T-cell (primary cell): ENCODE measurements around the gene GHR. TPM values are rescaled to one million over a fixed set of nuclear protein-coding genes. Genes with fewer than 3 reads are reported as not detected.

Experiments used
- ATAC-seq, 4 experiments: fragments of 200-7000 bp in 3 of 4; fragments of 150-1000 bp in 1 of 4; cut with Tn5 transposase; replicated peaks in 1 of 4; 1 replicate in 3 of 4; 2 replicates in 1 of 4; pipeline ENCODE4 v1.10.0; 2021; ENCODE audit warnings: moderate library complexity in 3 of 4, mild to moderate bottlenecking in 2 of 4, moderate number of reproducible peaks in 1 of 4
- CTCF ChIA-PET, 2 donors: fragments of 300-600 bp; sonication (Branson Sonifier 250); formaldehyde crosslinking; loops; one replicate each; lab custom pipeline; 2022; ENCODE audit warnings: antibody characterized with exemption in 2 of 2; lab: Charles Lee
- POLR2A ChIA-PET, 2 donors: fragments of 300-600 bp; sonication (Branson Sonifier 250); formaldehyde crosslinking; loops; one replicate each; lab custom pipeline; 2022; ENCODE audit warnings: antibody characterized with exemption in 2 of 2; lab: Charles Lee
- DNase-seq, 35 experiments: peaks; one replicate each; pipeline versions ENCODE4 v3.0.0 to v3.0.0-alpha.2; 2013 to 2023
- H3K27ac ChIP-seq: one replicate; pipeline ENCODE4 v1.5.1; 2013; ENCODE audit warnings: low read length
- H3K27me3 ChIP-seq, 2 experiments: replicated peaks in 1 of 2; 1 replicate in 1 of 2; 2 replicates in 1 of 2; pipeline versions ENCODE4 v1.6.1 to v1.7.0; 2013; ENCODE audit warnings: low read length in 1 of 2, mixed read lengths in 1 of 2; ENCODE audit not compliant: control insufficient read depth in 2 of 2, insufficient read depth in 2 of 2; ENCODE audit errors: extremely low read depth in 1 of 2
- H3K36me3 ChIP-seq, 2 donors: 1 replicate in 1 of 2; 2 replicates in 1 of 2; pipeline versions ENCODE4 v1.6.1 to v1.7.0; 2013; ENCODE audit warnings: low read length in 1 of 2; ENCODE audit not compliant: control insufficient read depth in 2 of 2, insufficient read depth in 1 of 2; ENCODE audit errors: extremely low read depth in 1 of 2
- H3K4me1 ChIP-seq, 2 experiments: 1 replicate in 1 of 2; 2 replicates in 1 of 2; pipeline versions ENCODE4 v1.6.1 to v1.7.0; 2013; ENCODE audit warnings: low read length in 2 of 2, mixed read lengths in 1 of 2; ENCODE audit not compliant: insufficient read depth in 2 of 2, control insufficient read depth in 1 of 2; ENCODE audit errors: extremely low read depth in 1 of 2
- H3K4me3 ChIP-seq, 2 donors: 1 replicate in 1 of 2; 2 replicates in 1 of 2; pipeline versions ENCODE4 v1.5.1 to v1.7.0; 2013; ENCODE audit warnings: mild to moderate bottlenecking in 2 of 2, low read length in 1 of 2, moderate library complexity in 1 of 2; ENCODE audit not compliant: control insufficient read depth in 1 of 2; ENCODE audit errors: extremely low read depth in 1 of 2
- H3K9me3 ChIP-seq: 2 replicates; pipeline ENCODE4 v1.7.0; 2013
- H3K27ac Mint-ChIP-seq, 2 donors: one replicate each; pipeline ENCODE4 v1.8.0; 2020 to 2021; ENCODE audit warnings: mild to moderate bottlenecking in 2 of 2, mixed read lengths in 2 of 2
- H3K27me3 Mint-ChIP-seq, 2 donors: one replicate each; pipeline ENCODE4 v1.8.0; 2021 to 2022; ENCODE audit warnings: mixed read lengths in 2 of 2
- H3K36me3 Mint-ChIP-seq: one replicate; pipeline ENCODE4 v1.8.0; 2021; ENCODE audit warnings: mixed read lengths
- H3K4me1 Mint-ChIP-seq, 3 donors: one replicate each; pipeline ENCODE4 v1.8.0; 2020 to 2022; ENCODE audit warnings: mixed read lengths in 3 of 3, mild to moderate bottlenecking in 1 of 3
- H3K4me3 Mint-ChIP-seq, 3 donors: one replicate each; pipeline ENCODE4 v1.8.0; 2020 to 2022; ENCODE audit warnings: mild to moderate bottlenecking in 3 of 3, mixed read lengths in 3 of 3, moderate library complexity in 3 of 3
- H3K9me3 Mint-ChIP-seq, 3 donors: one replicate each; pipeline ENCODE4 v1.8.0; 2020 to 2022; ENCODE audit warnings: mixed read lengths in 3 of 3
- WGBS: methylation state at CpG from one replicate; pipeline ENCODE4 v1.1.5; 2013; ENCODE audit warnings: missing lambda C conversion rate; ENCODE audit not compliant: insufficient coverage; 5-methylcytosine and 5-hydroxymethylcytosine counted together
- total RNA-seq, 35 experiments: library from RNA in 6 of 35; stranded (reverse) in 6 of 35; fragments of 120-200 nt in 1 of 35; gene quantifications; one replicate each; pipeline versions ENCODE4 v1.2.1 to v1.2.4 and lab custom pipeline; 2013 to 2026

The GHR gene
- total RNA-seq, 5 donors from 2014 or later (not counting 1 experiment from before 2014, with no cell fraction given) = 0.06 TPM; not detected in 4

- WGBS = 60% methylated on average over 1 of the region's 3 CpGs
- H3K4me3 ChIP-seq = no peak overlapping the region
- H3K9me3 Mint-ChIP-seq = no peaks in the 10 kb centered on the region
- H3K27ac ChIP-seq = no peak overlapping the region
- ATAC-seq (no peak), DNase-seq (no peak)
- H3K9me3 ChIP-seq = no peaks in the 10 kb centered on the region
- H3K36me3 ChIP-seq = no peaks in the 10 kb centered on the region
- POLR2A ChIA-PET = no interaction called here
- H3K4me1 ChIP-seq = no peaks in the 10 kb centered on the region
- CTCF ChIA-PET = interaction anchor here in 1 of 2 donors (1.2 kb wide), 1 partner anchor 290 kb away, joined by 8 read pairs; no protein-coding TSS in a partner anchor
- no peak overlapping the region for H3K4me3 Mint-ChIP-seq
- H3K4me1 Mint-ChIP-seq = no peaks in the 10 kb centered on the region
- peaks cover 4% of the 10 kb centered on the region in 2 donors for H3K27me3 Mint-ChIP-seq
- H3K27ac Mint-ChIP-seq = no peak overlapping the region
- no peaks in the 10 kb centered on the region for H3K27me3 ChIP-seq
- no peaks in the 10 kb centered on the region for H3K36me3 Mint-ChIP-seq
Measured at GRCh38 chr5:42599106-42599505, 175.9 kb downstream of the GHR start.

DNA sequence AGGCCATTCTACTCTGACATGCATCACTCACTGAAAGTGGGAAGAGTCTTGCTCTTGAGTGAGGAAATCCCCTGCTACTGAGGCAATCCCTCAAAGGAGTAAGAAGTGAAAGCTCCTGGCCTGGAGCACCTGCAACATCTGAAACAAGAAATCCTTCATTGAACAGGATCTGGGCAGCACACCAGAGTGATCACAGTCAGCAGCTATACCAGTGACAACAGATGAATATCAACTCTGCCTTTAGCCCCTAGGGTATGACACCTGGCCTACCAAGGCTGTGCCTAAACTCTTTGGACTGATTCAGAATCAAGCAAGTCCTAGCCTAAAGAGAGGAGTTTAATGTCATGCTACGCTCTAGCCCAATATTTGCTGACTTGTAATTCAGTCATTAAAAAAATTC, 177.2 kb downstream of the GHR start:
- no peaks in the 10 kb centered on the region for H3K27me3 ChIP-seq
- H3K4me3 ChIP-seq = no peak overlapping the region
- ChIA-PET POLR2A (no interaction called here), CTCF (no interaction called here)
- 100% methylated on average over 1 of the region's 1 CpG for WGBS
- H3K9me3 ChIP-seq = no peaks in the 10 kb centered on the region
- Mint-ChIP-seq H3K4me3 (no peak overlapping the region), H3K4me1 (no peaks in the 10 kb centered on the region), H3K27me3 (peaks cover 3 to 4% of the 10 kb centered on the region in 2 donors), H3K36me3 (no peaks in the 10 kb centered on the region), H3K27ac (no peak overlapping the region), H3K9me3 (no peaks in the 10 kb centered on the region)
- no peaks in the 10 kb centered on the region for H3K4me1 ChIP-seq
- H3K27ac ChIP-seq = no peak overlapping the region
- H3K36me3 ChIP-seq = no peaks in the 10 kb centered on the region
- DNase-seq (no peak), ATAC-seq (no peak)

DNA sequence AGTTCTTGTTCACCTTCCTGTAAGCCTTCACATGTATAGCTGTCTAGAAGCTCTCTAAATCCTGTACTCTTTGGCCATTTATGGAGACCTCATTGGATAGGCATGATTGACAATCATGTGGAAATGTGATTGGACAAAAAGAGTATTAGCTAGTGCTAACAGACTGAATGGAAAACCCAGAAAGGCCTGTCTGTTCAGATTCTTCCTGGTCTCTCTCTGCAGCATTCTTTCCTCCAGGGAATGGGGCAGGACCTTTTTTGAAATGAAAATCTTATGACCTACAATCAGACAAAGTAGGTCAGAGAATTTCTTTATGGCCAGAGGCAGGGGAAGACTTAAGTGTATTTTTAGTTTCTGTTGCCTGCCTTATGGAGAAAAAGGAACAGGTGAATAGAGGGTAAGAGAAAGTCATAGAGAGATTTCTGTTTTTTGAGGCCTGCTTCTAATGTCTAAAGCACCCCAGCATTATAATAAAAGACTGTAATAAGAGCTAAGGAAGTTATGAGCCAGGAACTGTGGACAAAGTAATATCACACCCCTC, 181.0 kb downstream of the GHR start:
- Histone ChIP-seq H3K27ac (no peak overlapping the region), H3K27me3 (no peaks in the 10 kb centered on the region), H3K9me3 (no peaks in the 10 kb centered on the region), H3K36me3 (no peaks in the 10 kb centered on the region), H3K4me3 (no peak overlapping the region), H3K4me1 (no peaks in the 10 kb centered on the region)
- peaks cover 14 to 17% of the 10 kb centered on the region in 2 donors for H3K27me3 Mint-ChIP-seq
- ATAC-seq = no peak
- no peaks in the 10 kb centered on the region for H3K4me1 Mint-ChIP-seq
- POLR2A ChIA-PET = interaction anchor here in 1 of 2 donors (0.6 kb wide), 1 partner anchor 1237 kb away, joined by 3 read pairs; no protein-coding TSS in a partner anchor
- H3K4me3 Mint-ChIP-seq = no peak overlapping the region
- CTCF ChIA-PET = interaction anchor here in 1 of 2 donors (0.7 kb wide), 1 partner anchor 178 kb away, joined by 3 read pairs; no protein-coding TSS in a partner anchor
- no peaks in the 10 kb centered on the region for H3K36me3 Mint-ChIP-seq
- DNase-seq = no peak
- H3K27ac Mint-ChIP-seq = no peak overlapping the region
- H3K9me3 Mint-ChIP-seq = no peaks in the 10 kb centered on the region

GRCh38 chr5:42605490-42605889, 182.3 kb downstream of the GHR start:
- CTCF ChIA-PET = no interaction called here
- Mint-ChIP-seq H3K36me3 (no peaks in the 10 kb centered on the region), H3K27ac (no peak overlapping the region), H3K9me3 (no peaks in the 10 kb centered on the region), H3K27me3 (peaks cover 19 to 24% of the 10 kb centered on the region in 2 donors), H3K4me3 (no peak overlapping the region), H3K4me1 (no peaks in the 10 kb centered on the region)
- DNase-seq (no peak), ATAC-seq (no peak)
- Histone ChIP-seq H3K4me3 (no peak overlapping the region), H3K27ac (no peak overlapping the region), H3K9me3 (no peaks in the 10 kb centered on the region), H3K36me3 (no peaks in the 10 kb centered on the region), H3K4me1 (no peaks in the 10 kb centered on the region), H3K27me3 (no peaks in the 10 kb centered on the region)
- no CpG with 5 or more reads among the region's 2 CpGs for WGBS
- POLR2A ChIA-PET = no interaction called here

DNA sequence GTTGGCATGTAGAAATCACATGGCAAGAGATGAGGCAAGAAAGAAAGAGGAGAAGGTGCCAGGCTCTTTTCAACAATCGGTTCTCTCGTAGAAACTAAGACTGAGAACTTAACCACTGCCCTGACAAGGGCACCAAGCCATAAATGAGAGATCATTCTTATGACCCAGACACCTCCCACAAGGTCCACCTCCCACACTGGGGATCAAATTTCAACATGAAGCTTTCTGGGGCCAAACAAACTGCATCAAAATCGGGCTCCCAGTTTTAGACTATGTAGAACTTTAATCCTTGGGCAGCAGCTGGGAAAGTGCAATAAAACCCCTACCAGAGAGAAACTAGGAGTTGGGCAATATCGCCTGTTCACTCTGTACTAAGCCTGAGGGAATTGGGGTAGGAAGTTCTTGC, 183.2 kb downstream of the GHR start:
- ChIA-PET CTCF (no interaction called here), POLR2A (no interaction called here)
- WGBS = 80% methylated on average over 1 of the region's 4 CpGs
- ATAC-seq (no peak), DNase-seq (no peak)
- Histone ChIP-seq H3K27me3 (no peaks in the 10 kb centered on the region), H3K36me3 (no peaks in the 10 kb centered on the region), H3K4me3 (no peak overlapping the region), H3K9me3 (no peaks in the 10 kb centered on the region), H3K4me1 (no peaks in the 10 kb centered on the region), H3K27ac (no peak overlapping the region)
- Mint-ChIP-seq H3K4me3 (no peak overlapping the region), H3K4me1 (no peaks in the 10 kb centered on the region), H3K27ac (no peak overlapping the region), H3K36me3 (no peaks in the 10 kb centered on the region), H3K27me3 (peaks cover 24% of the 10 kb centered on the region in 2 donors), H3K9me3 (no peaks in the 10 kb centered on the region)

DNA sequence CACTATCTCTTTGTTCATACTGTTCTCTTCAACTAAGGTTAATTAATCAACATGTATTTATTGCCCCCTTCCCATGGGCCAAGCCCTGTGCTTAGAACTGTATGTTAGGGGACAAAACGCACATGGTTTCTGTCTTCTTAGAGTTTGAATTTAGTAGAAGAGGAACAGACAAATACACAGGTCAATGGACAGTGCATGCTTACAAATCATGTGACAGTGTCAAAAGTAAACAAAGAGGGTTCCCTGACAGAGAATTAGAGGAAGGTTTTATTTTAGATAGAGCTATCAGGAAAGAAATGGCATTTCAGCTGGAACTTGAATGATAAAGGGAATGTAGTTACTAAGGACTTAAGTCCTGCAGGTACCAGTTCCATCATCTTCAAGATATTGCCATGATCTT, 188.2 kb downstream of the GHR start:
- POLR2A ChIA-PET = no interaction called here
- no peaks in the 10 kb centered on the region for H3K36me3 ChIP-seq
- DNase-seq (no peak), ATAC-seq (no peak)
- Mint-ChIP-seq H3K27ac (no peak overlapping the region), H3K27me3 (peaks cover 28 to 32% of the 10 kb centered on the region in 2 donors), H3K9me3 (no peaks in the 10 kb centered on the region), H3K4me3 (no peak overlapping the region), H3K4me1 (no peaks in the 10 kb centered on the region), H3K36me3 (no peaks in the 10 kb centered on the region)
- H3K4me3 ChIP-seq = no peak overlapping the region
- no peaks in the 10 kb centered on the region for H3K27me3 ChIP-seq
- WGBS = 71% methylated on average over 1 of the region's 1 CpG
- H3K4me1 ChIP-seq = no peaks in the 10 kb centered on the region
- H3K27ac ChIP-seq = no peak overlapping the region
- CTCF ChIA-PET = no interaction called here
- H3K9me3 ChIP-seq = no peaks in the 10 kb centered on the region
